ENCODE results near the gene CCDC51. TPM values are rescaled to one million over a fixed set of nuclear protein-coding genes. Genes with fewer than 3 reads are reported as not detected.
"Not testable (repeated sequence)": the region's sequence is repeated elsewhere in the genome, so short reads cannot be mapped to it uniquely, and the experiment has no call there.

The CCDC51 gene
- total and polyA plus RNA-seq, 9 of the 15 experiments (the other 6 are each of a cell fraction or from before 2014, with no cell fraction given), result 6.5 to 18.6 (median 15.7) TPM

DNA sequence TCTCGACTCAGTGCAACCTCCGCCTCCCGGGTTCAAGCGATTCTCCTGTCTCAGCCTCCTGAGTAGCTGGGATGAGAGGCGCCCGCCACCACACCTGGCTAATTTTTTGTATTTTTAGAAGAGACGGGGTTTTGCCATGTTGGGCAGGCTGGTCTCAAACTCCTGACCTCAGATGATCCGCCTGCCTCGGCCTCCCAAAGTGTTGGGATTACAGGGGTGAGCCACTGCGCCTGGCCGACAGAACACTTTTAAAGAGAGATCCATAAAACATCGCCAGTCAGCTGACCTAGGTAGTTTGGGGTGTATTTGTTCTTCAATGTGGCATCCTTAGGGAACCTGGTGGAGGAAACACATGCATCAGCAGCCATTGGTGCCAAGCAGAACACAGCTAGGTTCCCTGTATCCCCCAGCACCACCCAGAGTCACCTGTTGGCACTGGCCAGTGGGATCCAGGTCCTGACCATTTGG, 38.5 kb downstream of the CCDC51 start:
- 74% methylated on average over 5 of the region's 12 CpGs for WGBS (ENCODE audit: insufficient coverage, low coverage, missing lambda C conversion rate)

DNA sequence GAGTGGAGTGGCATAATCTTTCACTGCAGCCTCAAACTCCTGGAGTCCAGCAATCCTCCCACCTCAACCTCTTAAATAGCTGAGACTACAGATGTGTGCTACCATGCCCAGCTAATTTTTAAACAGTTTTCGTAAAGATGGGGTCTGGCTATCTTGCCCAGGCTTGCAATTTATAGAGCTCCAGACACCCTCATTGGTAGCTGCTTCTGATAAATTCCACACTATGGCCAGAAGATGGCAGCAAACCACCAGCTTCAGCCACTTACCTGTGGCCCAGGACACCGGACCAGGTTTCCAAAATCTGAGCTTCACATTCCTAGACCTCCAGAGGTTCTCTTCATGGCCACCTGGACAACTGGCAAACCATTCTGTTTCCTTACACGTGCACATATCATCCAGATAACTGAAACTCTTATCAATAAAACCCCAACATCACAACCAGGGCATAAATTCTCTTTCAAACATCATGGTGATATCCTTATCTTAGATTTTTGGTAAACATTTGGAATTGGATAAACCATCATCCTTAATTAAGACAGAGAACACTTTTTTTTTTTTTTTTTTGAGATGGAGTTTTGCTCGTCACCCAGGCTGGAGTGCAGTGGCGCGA, 39.0 kb downstream of the CCDC51 start:
- H3K4me1 ChIP-seq (replicated peaks in 1 of 2; ENCODE audit: control insufficient read depth in 2 of 2, insufficient read depth in 2 of 2, low read length in 2 of 2), result peaks cover 0 to 7% of the 10 kb centered on the region in 2 experiments; a peak in 1 of 5 replicates
- no peak overlapping the region for H3K4me2 ChIP-seq (ENCODE audit: insufficient read depth, low read length)
- peak; percentile 86 for ATAC-seq
- no peaks in the 10 kb centered on the region for H3K79me2 ChIP-seq (ENCODE audit: control insufficient read depth, insufficient read depth, low read length)
- no peak overlapping the region for H2AFZ ChIP-seq (ENCODE audit: low read depth, low read length)
- no peaks in the 10 kb centered on the region for H3K36me3 ChIP-seq (ENCODE audit: control insufficient read depth, insufficient read depth, low read length)
- DNase-seq (ENCODE audit: extremely low read depth in 1 of 4, low spot score in 3 of 4), result peak; percentile 74 to 79 (median 76)
- no TSS peak for BruUV-seq (replicated peaks)
- intact Hi-C loops (cut with micrococcal nuclease) (loop anchor here (1.0 to 10.0 kb wide), 4 partner anchors 35 to 206 kb away; partner anchors contain the start of gene SHISA5), in situ Hi-C loops (cut with MboI) (loop anchor here (5.0 kb wide), 1 partner anchor 36 kb away; no protein-coding TSS in a partner anchor)
- WGBS (ENCODE audit: insufficient coverage, low coverage, missing lambda C conversion rate), result 6% methylated on average over 2 of the region's 6 CpGs
- no peak overlapping the region for H3K27ac ChIP-seq (ENCODE audit: extremely low read depth, low read depth, low read length)
- H3K27me3 ChIP-seq (ENCODE audit: control insufficient read depth in 2 of 2, insufficient read depth in 2 of 2, low read length in 2 of 2), result no peaks in the 10 kb centered on the region
- H3K9me3 ChIP-seq (replicated peaks; ENCODE audit: control insufficient read depth, insufficient read depth, low read depth, low read length), result no peaks in the 10 kb centered on the region
- H4K20me1 ChIP-seq (replicated peaks; ENCODE audit: control insufficient read depth, insufficient read depth, low read length), result no peaks in the 10 kb centered on the region
- H3K9me1 ChIP-seq (ENCODE audit: control insufficient read depth, insufficient read depth, low read length), result no peaks in the 10 kb centered on the region
- no peak overlapping the region for H3K4me3 ChIP-seq
- no peak overlapping the region for H3K9ac ChIP-seq (ENCODE audit: insufficient read depth in 1 of 2, low read depth in 2 of 2, low read length in 2 of 2)
- FAIRE-seq, result peak; percentile 92
- CTCF ChIA-PET (ENCODE audit: low intra/inter-chr PET ratio), result interaction anchor here (0.7 to 3.0 kb wide), 5 partner anchors 33 to 720 kb away, joined by 3 to 28 read pairs (median 4); no protein-coding TSS in a partner anchor
- POLR2A ChIA-PET, result interaction anchor here (0.6 to 1.3 kb wide), 5 partner anchors 35 to 1412 kb away, joined by 3 to 7 read pairs (median 3); no protein-coding TSS in a partner anchor
- TF ChIP-seq EHMT2 (IDR thresholded peaks at IDR 0.05) (no peak), FUS (optimal IDR thresholded peaks at IDR 0.05; ENCODE audit: low read depth, low read length) (no peak), RBM14 (IDR thresholded peaks at IDR 0.05; ENCODE audit: borderline replicate concordance, insufficient read depth, low read depth, low read length) (no peak), SMARCE1 (IDR thresholded peaks at IDR 0.05) (no peak), ZNF668 (CRISPR knock-in tag; IDR thresholded peaks at IDR 0.05) (no peak), JUND (IDR thresholded peaks at IDR 0.05; ENCODE audit: borderline replicate concordance, low read depth, low read length) (no peak), JUND (tag; IDR thresholded peaks at IDR 0.05; ENCODE audit: borderline replicate concordance, low read depth, low read length) (no peak), ZNF121 (CRISPR knock-in tag; conservative IDR thresholded peaks at IDR 0.05) (peak; percentile 99), NR1H2 (CRISPR knock-in tag; IDR thresholded peaks at IDR 0.05) (no peak), SIN3B (IDR thresholded peaks at IDR 0.05; ENCODE audit: low read depth) (no peak), CHD1 (IDR thresholded peaks at IDR 0.05; ENCODE audit: low read length) (no peak), SMC3 (conservative IDR thresholded peaks at IDR 0.05; ENCODE audit: insufficient read depth, low read depth, low read length) (peak; percentile 73), FIP1L1 (IDR thresholded peaks at IDR 0.05; ENCODE audit: low read depth, low read length, poor library complexity, severe bottlenecking) (no peak), CEBPB (tag; IDR thresholded peaks at IDR 0.05) (no peak), NUFIP1 (IDR thresholded peaks at IDR 0.05; ENCODE audit: partially characterized antibody) (no peak), SMARCA5 (IDR thresholded peaks at IDR 0.05) (no peak), EP300 (IDR thresholded peaks at IDR 0.05; ENCODE audit: low read length) (no peak)

More for the DNA sequence above, 38.5 kb downstream of the CCDC51 start:
- ATAC-seq; H4K20me1 ChIP-seq (replicated peaks; ENCODE audit: control insufficient read depth, insufficient read depth, low read length); H3K9me1 ChIP-seq (ENCODE audit: control insufficient read depth, insufficient read depth, low read length); H3K4me2 ChIP-seq (ENCODE audit: insufficient read depth, low read length); H3K27ac ChIP-seq (ENCODE audit: extremely low read depth, low read depth, low read length); BruUV-seq (replicated peaks); H3K9ac ChIP-seq (ENCODE audit: insufficient read depth in 1 of 2, low read depth in 2 of 2, low read length in 2 of 2); H3K4me1 ChIP-seq (replicated peaks in 1 of 2; ENCODE audit: control insufficient read depth in 2 of 2, insufficient read depth in 2 of 2, low read length in 2 of 2); H3K4me3 ChIP-seq; H3K9me3 ChIP-seq (replicated peaks; ENCODE audit: control insufficient read depth, insufficient read depth, low read depth, low read length); H3K36me3 ChIP-seq (ENCODE audit: control insufficient read depth, insufficient read depth, low read length); H3K27me3 ChIP-seq (ENCODE audit: control insufficient read depth in 2 of 2, insufficient read depth in 2 of 2, low read length in 2 of 2); H3K79me2 ChIP-seq (ENCODE audit: control insufficient read depth, insufficient read depth, low read length); H2AFZ ChIP-seq (ENCODE audit: low read depth, low read length); FAIRE-seq: not testable (repeated sequence)
- ChIA-PET POLR2A (interaction anchor here (0.6 to 1.3 kb wide), 5 partner anchors 35 to 1412 kb away, joined by 3 to 7 read pairs (median 3); no protein-coding TSS in a partner anchor), CTCF (ENCODE audit: low intra/inter-chr PET ratio) (interaction anchor here (0.7 to 3.0 kb wide), 4 partner anchors 33 to 720 kb away, joined by 3 to 28 read pairs (median 4); no protein-coding TSS in a partner anchor)
- DNase-seq (ENCODE audit: extremely low read depth in 1 of 4, low spot score in 3 of 4), result peak in 2 of 4 experiments; percentile 2 to 4
- in situ Hi-C loops (cut with MboI) (loop anchor here (5.0 kb wide), 1 partner anchor 36 kb away; no protein-coding TSS in a partner anchor), intact Hi-C loops (cut with micrococcal nuclease) (loop anchor here (1.0 to 10.0 kb wide), 4 partner anchors 35 to 207 kb away; partner anchors contain the start of gene SHISA5)

Measured in K562 (cell line).